ENCODE results near the gene NUP43.

The NUP43 gene

DNA sequence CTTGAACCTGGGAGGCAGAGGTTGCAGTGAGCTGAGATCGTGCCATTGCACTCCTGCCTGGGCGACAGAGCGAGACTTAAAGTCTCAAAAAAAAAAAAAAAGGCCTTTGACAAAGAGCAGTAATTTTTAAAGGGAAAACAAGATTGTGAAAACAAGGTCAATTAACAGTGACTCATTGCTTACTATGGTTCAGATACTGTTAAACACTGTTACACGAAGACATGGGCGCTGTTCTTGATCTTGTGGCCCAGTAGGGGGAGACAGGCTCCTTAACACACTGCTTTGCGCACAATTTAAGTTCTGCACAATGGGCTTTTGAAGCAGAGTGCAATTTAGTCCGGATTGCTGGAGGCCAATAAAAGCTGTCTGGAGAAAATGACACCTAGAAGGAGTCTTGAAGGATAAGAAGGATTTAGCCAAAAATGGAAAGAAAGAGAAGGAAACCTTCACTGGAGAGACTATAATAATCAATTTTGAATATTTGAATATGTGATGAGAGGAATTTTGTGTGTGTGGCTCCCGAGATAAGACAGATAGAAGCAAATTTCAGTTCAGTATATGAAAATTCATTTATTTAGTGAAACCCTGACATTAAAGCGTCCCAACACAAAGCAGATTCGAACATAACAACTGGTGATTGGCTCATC lies 22.4 kb downstream of the NUP43 start:
- Mint-ChIP-seq H3K27ac (no peak overlapping the region), H3K9me3 (no peaks in the 10 kb centered on the region)

DNA sequence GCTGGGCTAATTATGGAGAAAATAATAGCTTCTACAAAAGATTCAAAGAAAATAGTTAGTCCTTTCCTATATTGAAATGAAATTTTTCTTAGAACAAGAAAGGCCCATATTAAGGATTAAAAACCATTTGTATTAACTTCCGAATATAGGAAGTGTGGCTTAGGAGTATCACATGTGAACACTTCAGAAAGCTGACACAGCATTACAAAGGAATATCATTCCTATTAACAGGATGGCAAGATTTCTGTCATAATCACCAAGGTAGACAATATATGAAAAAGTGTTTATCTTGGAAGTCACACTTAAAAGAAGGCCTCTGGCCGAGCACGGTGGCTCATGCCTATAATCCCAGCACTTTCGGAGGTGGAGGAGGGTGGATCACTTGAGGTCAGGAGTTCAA lies 23.1 kb downstream of the NUP43 start:
- Mint-ChIP-seq H3K4me3 (no peak overlapping the region), H3K27ac (no peak overlapping the region), H3K9me3 (no peaks in the 10 kb centered on the region), H3K27me3 (no peaks in the 10 kb centered on the region), H3K36me3 (ENCODE audit: low read depth) (peaks cover 41% of the 10 kb centered on the region), H3K4me1 (ENCODE audit: low read depth) (peaks cover 11% of the 10 kb centered on the region)

More for the DNA sequence above, 22.4 kb downstream of the NUP43 start:
- H3K4me1 Mint-ChIP-seq (ENCODE audit: low read depth), result peaks cover 12% of the 10 kb centered on the region
- peaks cover 48% of the 10 kb centered on the region for H3K36me3 Mint-ChIP-seq (ENCODE audit: low read depth)
- no peaks in the 10 kb centered on the region for H3K27me3 Mint-ChIP-seq
- H3K4me3 Mint-ChIP-seq, result no peak overlapping the region

DNA sequence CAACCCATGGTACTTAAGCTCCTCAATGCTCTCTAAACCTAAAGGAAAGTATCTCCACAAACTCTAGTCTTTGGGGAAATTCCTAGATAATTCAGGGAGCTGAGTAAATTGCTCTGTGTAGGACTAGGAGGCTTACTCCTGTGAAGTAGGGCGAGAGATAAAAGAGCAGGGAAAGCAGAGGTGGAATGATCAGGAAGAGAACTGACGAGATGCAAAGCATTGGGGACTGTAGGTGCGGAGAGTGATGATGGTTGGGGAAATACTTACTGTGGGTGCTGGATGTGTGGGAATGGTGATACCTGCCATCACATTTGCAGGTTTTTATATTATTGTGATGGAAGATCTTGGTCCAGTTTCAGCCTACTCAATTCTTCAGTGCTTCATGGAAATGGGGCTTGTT lies 26.8 kb downstream of the NUP43 start:
- Mint-ChIP-seq H3K36me3 (ENCODE audit: low read depth) (peaks cover 23% of the 10 kb centered on the region), H3K27ac (no peak overlapping the region), H3K27me3 (no peaks in the 10 kb centered on the region), H3K9me3 (no peaks in the 10 kb centered on the region), H3K4me3 (peak overlapping the region; percentile 41), H3K4me1 (ENCODE audit: low read depth) (peaks cover 30% of the 10 kb centered on the region)

DNA sequence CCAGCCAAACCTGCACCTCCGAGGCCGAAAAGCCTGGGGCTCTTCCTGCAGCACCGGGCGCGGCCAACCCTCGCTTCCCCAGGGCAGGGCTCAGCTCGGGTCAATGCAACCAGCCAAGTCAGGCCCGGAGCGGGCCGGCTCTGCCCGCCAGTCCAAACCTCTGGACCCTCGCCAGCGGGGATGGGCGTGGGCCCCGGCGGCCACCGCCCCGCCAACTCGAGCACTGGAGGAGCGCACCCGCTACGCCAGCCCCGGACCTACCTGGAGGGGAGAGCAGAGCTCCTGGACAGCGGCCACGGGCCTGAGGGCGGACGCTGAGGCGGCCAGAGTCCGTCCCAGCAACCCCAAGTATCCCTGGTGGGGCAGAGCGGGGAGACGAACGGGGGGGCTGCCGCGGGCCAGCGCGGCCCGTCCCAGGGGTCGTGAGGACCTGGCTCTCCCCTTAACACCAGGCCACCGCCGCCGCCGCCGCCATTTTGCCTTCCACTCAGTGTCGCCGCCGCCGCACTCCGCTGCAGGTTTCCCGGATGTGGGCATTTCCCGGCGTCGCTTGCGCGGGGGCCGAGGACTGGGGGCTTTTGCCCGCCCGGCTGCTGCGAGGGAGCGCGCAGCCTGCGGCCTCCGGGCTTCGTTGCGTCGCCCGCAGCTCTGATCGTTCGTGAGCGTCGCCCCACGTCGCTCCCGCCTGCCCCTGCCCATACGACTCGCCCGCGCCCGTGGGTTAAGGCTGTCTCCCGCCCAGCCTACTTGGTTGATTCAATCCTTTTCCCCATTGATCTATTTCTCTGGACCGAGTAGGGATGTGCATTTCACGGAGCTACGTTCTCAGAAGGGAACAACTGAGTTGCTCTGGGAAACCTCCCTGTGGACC lies 28.5 kb downstream of the NUP43 start, which contains the start of gene LATS1:
TSS of gene LATS1 (minus strand) at position 514 of the 871 bp plus-strand sequence. CDS start 15,975 bp downstream, outside the sequence.
- Mint-ChIP-seq H3K27me3 (no peaks in the 10 kb centered on the region), H3K36me3 (ENCODE audit: low read depth) (peaks cover 22% of the 10 kb centered on the region), H3K4me1 (ENCODE audit: low read depth) (peaks cover 44% of the 10 kb centered on the region), H3K9me3 (no peaks in the 10 kb centered on the region), H3K4me3 (peak within 1 kb of the TSS; percentile 94), H3K27ac (peak within 1 kb of the TSS; percentile 97)

DNA sequence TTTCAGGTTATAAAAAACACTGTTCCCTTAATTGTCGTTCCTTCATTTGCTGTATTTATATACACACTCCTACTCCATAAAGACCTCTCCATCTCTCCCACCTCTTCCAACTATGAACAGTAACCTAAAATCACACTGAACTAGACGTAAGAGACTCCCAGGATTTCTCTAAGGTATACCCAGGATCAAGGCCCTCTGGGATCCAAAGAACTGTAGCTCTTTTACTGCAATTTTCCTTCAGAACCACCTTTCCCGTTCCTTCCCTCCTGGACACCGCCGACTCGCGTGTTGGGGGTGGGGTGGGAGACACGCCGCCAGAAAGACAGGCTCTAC lies 29.1 kb downstream of the NUP43 start:
- Mint-ChIP-seq H3K36me3 (ENCODE audit: low read depth) (peaks cover 21% of the 10 kb centered on the region), H3K4me3 (peak overlapping the region; percentile 94), H3K9me3 (no peaks in the 10 kb centered on the region), H3K27me3 (no peaks in the 10 kb centered on the region), H3K27ac (peak overlapping the region; percentile 97), H3K4me1 (ENCODE audit: low read depth) (peaks cover 45% of the 10 kb centered on the region)

DNA sequence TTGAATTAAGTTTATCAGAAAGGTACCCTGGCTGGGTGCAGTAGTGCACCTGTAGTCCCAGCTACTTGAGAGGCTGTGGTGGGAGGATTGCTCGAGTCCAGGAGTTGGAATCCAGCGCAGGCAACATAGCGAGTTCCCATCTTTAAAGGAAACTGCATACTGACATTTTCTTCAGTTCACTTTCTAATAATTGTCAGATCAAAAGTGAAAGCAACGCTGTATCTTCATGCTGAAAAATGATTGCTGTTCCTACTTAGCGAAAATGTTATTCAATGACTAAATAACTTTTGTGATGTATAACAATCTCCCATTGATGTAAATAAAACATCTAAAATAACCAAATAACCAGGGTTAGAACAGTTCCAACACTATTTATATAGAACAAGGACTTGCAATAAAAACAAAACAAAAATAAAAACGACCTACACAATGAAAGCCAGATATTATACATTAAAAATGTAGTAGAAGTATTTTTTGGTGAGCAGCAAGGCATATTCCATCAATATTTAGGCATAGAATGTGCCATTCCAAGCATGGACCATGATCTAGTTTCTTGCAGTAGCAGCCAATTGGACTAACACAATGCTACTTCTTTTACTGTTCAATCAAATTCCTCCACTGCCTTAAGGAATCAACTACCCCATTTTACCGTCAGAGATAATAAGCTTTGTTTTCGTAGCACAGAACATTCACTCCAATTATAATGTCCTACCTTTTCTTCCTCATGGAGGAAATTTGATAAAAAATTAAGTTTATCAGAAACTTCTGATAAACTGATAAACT lies 30.0 kb downstream of the NUP43 start:
- Mint-ChIP-seq H3K27me3 (no peaks in the 10 kb centered on the region), H3K4me3 (peak overlapping the region; percentile 94), H3K36me3 (ENCODE audit: low read depth) (peaks cover 25% of the 10 kb centered on the region), H3K9me3 (no peaks in the 10 kb centered on the region), H3K4me1 (ENCODE audit: low read depth) (peaks cover 50% of the 10 kb centered on the region), H3K27ac (peak overlapping the region; percentile 28)

DNA sequence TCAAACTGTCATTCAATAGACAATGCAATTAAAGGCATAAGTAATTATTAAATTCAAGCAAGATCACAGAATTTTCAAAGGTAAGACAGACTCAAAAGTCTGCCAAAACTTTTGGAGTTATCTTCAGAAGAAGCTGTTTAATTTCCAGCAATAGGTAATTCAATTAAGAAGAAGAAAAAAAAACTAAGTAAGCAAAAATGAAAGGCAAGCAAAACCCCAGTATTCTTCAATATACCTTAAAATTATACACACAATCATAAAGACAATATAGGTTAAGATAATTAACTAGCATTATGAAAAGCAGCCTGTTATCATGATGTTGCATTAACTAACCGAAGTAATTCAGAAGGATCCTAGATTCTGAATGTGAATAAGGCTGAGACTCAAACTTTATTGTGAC lies 31.9 kb downstream of the NUP43 start:
- H3K9me3 Mint-ChIP-seq, result no peaks in the 10 kb centered on the region
- H3K4me3 Mint-ChIP-seq, result no peak overlapping the region

DNA sequence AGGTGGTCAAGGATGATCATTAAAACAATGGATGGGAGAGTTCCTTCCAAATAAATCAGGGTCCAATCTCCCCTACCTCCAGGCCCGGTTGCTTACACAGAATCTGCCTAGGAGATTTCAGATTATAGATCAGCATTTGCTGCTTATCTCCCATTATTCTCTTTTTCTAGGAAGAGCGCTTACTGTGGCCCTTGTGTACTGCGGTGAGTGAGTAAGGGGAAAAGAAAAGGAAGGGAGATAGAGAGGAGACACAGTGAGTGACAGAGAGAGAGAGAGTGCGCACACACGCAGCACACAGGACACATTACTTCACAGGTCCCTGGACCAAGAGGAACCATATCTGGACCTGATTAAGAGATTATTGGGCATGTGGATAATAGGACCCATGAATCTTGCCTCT lies 34.6 kb downstream of the NUP43 start:
- Mint-ChIP-seq H3K27ac (no peak overlapping the region), H3K4me1 (ENCODE audit: low read depth) (peaks cover 75% of the 10 kb centered on the region), H3K36me3 (ENCODE audit: low read depth) (peaks cover 23% of the 10 kb centered on the region), H3K27me3 (no peaks in the 10 kb centered on the region), H3K4me3 (no peak overlapping the region), H3K9me3 (no peaks in the 10 kb centered on the region)

More for the DNA sequence above, 31.9 kb downstream of the NUP43 start:
- Mint-ChIP-seq H3K27ac (no peak overlapping the region), H3K36me3 (ENCODE audit: low read depth) (peaks cover 25% of the 10 kb centered on the region), H3K4me1 (ENCODE audit: low read depth) (peaks cover 62% of the 10 kb centered on the region), H3K27me3 (no peaks in the 10 kb centered on the region)

DNA sequence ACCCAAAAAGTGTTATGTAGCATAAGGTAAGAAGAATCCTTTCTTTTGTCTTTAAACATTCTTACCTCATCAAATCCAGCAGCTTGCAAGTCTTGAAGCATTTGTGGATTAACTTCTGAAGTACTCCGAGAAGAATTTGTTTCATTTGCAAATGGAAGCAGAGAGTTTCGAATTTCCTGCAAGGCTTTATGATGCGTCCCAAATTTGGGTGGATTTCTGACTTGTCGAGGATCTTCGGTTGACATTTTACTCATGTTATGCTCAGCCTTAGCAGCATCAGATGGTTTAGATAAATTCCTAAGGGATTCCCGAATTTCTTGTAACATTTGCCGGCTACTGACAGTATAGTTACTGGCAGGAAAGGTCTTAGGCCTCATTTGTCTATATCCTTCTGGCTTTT lies 44.6 kb downstream of the NUP43 start:
- Mint-ChIP-seq H3K4me3 (no peak overlapping the region), H3K27me3 (no peaks in the 10 kb centered on the region), H3K36me3 (ENCODE audit: low read depth) (peaks cover 18% of the 10 kb centered on the region), H3K4me1 (ENCODE audit: low read depth) (peaks cover 18% of the 10 kb centered on the region), H3K27ac (no peak overlapping the region), H3K9me3 (no peaks in the 10 kb centered on the region)

DNA sequence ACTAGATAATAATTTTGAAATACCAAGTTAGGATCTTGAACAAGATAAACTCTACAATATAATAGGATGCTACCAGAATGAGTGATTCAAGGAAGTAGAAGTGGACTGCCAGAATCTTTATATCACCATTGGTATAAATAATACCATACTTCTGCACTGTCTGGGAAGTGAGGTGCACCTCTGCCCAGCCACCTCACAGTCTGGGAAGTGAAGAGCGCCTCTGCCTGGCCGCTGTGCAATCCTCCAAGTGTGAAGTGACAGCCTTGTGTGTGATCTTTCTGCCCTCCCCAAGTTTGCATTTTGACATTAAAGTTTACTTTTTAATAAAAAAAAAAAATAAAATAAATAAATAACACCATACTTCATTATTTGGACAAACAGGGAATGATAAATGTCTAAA lies 47.2 kb downstream of the NUP43 start:
- peak overlapping the region; percentile 49 for H3K27ac Mint-ChIP-seq
- peaks cover 7% of the 10 kb centered on the region for H3K4me1 Mint-ChIP-seq (ENCODE audit: low read depth)
- H3K9me3 Mint-ChIP-seq, result no peaks in the 10 kb centered on the region

DNA sequence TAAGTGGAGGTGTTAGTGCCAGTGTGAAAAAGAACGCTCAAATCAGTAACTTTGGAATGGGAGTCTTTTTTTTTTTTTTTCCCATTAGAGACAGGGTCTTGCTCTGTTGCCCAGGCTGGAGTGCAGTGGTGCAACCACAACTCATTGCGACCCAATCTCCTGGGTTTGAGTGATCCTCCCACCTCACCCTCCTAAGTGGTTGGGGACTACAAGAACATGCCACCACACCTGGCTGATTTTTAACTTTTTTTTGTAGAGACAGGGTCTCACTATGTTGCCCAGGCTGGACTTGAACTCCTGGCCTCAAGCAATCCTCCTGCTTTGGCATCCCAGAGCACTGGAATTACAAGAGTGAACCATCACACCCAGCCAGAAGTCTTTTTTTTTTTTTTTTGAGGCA lies 48.2 kb downstream of the NUP43 start:
- H3K9me3 Mint-ChIP-seq, result no peaks in the 10 kb centered on the region

More for the DNA sequence above, 47.2 kb downstream of the NUP43 start:
- no peaks in the 10 kb centered on the region for H3K27me3 Mint-ChIP-seq
- peaks cover 23% of the 10 kb centered on the region for H3K36me3 Mint-ChIP-seq (ENCODE audit: low read depth)
- H3K4me3 Mint-ChIP-seq, result no peak overlapping the region

DNA sequence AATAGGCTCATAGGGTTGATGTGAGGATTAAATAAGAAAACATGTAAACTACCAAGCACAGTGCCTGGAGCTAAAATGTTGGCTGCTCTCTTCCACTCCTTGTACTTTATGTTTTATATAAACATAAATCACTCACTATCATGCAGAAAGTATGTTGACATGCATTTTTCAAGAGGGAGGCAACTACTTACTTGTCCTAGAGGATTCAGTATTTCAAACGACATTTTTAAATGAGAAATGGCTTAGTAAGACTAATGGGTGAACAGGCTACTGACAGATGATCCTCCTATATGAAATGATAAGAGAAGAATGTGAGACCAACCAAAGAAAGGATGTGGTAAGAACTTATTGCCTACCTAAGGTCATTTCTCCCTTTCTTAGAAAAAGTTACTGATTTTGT lies 49.4 kb downstream of the NUP43 start:
- no peaks in the 10 kb centered on the region for H3K4me1 Mint-ChIP-seq (ENCODE audit: low read depth)
- H3K9me3 Mint-ChIP-seq, result no peaks in the 10 kb centered on the region
- no peak overlapping the region for H3K4me3 Mint-ChIP-seq
- H3K36me3 Mint-ChIP-seq (ENCODE audit: low read depth), result peaks cover 26% of the 10 kb centered on the region
- H3K27ac Mint-ChIP-seq, result no peak overlapping the region
- H3K27me3 Mint-ChIP-seq, result no peaks in the 10 kb centered on the region

More for the DNA sequence above, 48.2 kb downstream of the NUP43 start:
- H3K27ac Mint-ChIP-seq, result no peak overlapping the region
- no peak overlapping the region for H3K4me3 Mint-ChIP-seq
- H3K4me1 Mint-ChIP-seq (ENCODE audit: low read depth), result peaks cover 2% of the 10 kb centered on the region
- peaks cover 21% of the 10 kb centered on the region for H3K36me3 Mint-ChIP-seq (ENCODE audit: low read depth)
- H3K27me3 Mint-ChIP-seq, result no peaks in the 10 kb centered on the region

DNA sequence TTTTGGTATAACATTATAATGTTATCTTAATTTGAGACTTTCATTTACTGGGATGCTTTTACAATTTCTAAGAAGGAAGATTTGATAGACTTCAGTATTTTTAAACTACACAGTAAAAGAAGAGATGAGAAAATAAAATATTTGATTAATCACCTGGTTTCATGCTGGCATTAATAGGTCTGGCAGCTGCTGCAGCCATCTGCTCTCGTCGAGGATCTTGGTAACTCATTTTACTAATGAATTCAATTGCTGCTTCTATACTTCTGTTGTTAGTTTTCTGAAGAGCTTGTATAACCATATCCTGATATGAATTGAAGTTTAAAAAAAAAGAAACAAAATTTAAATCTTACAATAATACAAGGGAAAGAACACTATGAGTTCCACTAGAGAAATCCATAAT lies 51.4 kb downstream of the NUP43 start:
- Mint-ChIP-seq H3K27me3 (no peaks in the 10 kb centered on the region), H3K4me3 (no peak overlapping the region), H3K4me1 (ENCODE audit: low read depth) (no peaks in the 10 kb centered on the region), H3K36me3 (ENCODE audit: low read depth) (peaks cover 32% of the 10 kb centered on the region), H3K27ac (no peak overlapping the region), H3K9me3 (no peaks in the 10 kb centered on the region)

DNA sequence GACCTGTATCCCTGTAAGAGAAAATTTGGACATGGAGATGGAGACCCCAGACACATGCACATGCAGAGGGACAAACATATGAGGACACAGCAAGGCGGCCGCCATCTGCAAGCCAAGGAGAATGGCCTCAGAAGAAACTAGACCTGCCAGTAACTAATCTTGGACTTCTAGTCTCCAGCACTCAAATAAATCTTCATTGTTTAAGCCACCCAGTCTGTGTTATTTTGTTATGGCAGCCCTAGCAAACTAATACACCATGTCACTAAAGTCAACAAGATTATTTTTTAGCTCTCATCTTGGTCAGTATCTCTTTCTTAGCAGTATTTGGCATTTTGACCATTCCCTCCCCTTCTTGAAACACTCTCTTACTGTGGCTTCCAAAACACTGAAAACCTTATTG lies 55.1 kb downstream of the NUP43 start:
- H3K9me3 Mint-ChIP-seq, result no peaks in the 10 kb centered on the region
- H3K4me1 Mint-ChIP-seq (ENCODE audit: low read depth), result peaks cover 21% of the 10 kb centered on the region
- H3K27me3 Mint-ChIP-seq, result no peaks in the 10 kb centered on the region
- H3K36me3 Mint-ChIP-seq (ENCODE audit: low read depth), result peaks cover 49% of the 10 kb centered on the region
- H3K4me3 Mint-ChIP-seq, result no peak overlapping the region
- H3K27ac Mint-ChIP-seq, result peak overlapping the region; percentile 10

DNA sequence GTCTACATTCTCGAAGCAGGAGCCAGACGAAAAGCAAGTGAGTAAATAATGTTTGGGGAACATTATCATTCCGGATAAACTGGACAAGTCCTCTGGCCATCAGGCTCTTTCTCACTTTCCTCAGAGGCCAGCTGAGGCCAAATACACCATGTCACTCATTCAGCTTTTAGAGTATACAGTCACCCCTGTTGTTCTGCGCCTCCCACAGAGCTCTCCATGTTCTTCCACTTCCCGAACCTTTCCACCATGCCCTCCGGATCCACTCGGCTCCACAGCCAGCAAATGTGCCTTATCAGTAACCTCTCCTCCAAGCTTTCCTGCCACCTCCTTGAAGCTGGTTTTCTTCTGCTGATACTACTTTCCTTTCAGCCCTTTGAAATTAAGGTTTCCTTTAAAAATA lies 60.1 kb downstream of the NUP43 start:
- Mint-ChIP-seq H3K36me3 (ENCODE audit: low read depth) (peaks cover 50% of the 10 kb centered on the region), H3K4me1 (ENCODE audit: low read depth) (peaks cover 23% of the 10 kb centered on the region), H3K27me3 (no peaks in the 10 kb centered on the region), H3K27ac (peak overlapping the region; percentile 34), H3K9me3 (no peaks in the 10 kb centered on the region), H3K4me3 (no peak overlapping the region)
